Activated T-helper 9 cell treated with anti-CD3 and anti-CD28 coated beads, Interleukin-2, amount 50 U/mL, for 16 hours (primary cell): ENCODE measurements around the gene LGR5.
"Not testable (repeated sequence)": the region's sequence is repeated elsewhere in the genome, so short reads cannot be mapped to it uniquely, and the experiment has no call there.

Experiments
- DNase-seq: peaks from one replicate; pipeline ENCODE4 v3.0.0-alpha.2; 2020; ENCODE audit warnings: low read depth

The LGR5 gene

GRCh38 chr12:71474791-71475190, 35.2 kb downstream of the LGR5 start:
- no peak for DNase-seq

- DNase-seq: no peak
Measured at GRCh38 chr12:71475280-71475679, 35.7 kb downstream of the LGR5 start.

GRCh38 chr12:71476513-71476912, 36.9 kb downstream of the LGR5 start:
- DNase-seq: no peak

- no peak for DNase-seq
Measured at GRCh38 chr12:71477609-71478008, 38.0 kb downstream of the LGR5 start.

- DNase-seq: no peak
Measured at GRCh38 chr12:71478270-71478669, 38.7 kb downstream of the LGR5 start.

GRCh38 chr12:71484272-71484905, 44.8 kb downstream of the LGR5 start:
- no peak for DNase-seq

- DNase-seq: not testable (repeated sequence)
Measured at GRCh38 chr12:71490844-71491243, 51.2 kb downstream of the LGR5 start.

GRCh38 chr12:71492604-71493003, 53.0 kb downstream of the LGR5 start:
- no peak for DNase-seq

- no peak for DNase-seq
Measured at GRCh38 chr12:71499834-71500233, 60.2 kb downstream of the LGR5 start.

GRCh38 chr12:71503579-71504391, 64.2 kb downstream of the LGR5 start:
- no peak for DNase-seq

GRCh38 chr12:71504476-71504875, 64.9 kb downstream of the LGR5 start:
- no peak for DNase-seq

- DNase-seq: no peak
Measured at GRCh38 chr12:71509705-71510104, 70.1 kb downstream of the LGR5 start.

- DNase-seq: no peak
Measured at GRCh38 chr12:71517145-71517846, 77.7 kb downstream of the LGR5 start.

- DNase-seq: no peak
Measured at GRCh38 chr12:71521125-71521524, 81.5 kb downstream of the LGR5 start.

- DNase-seq: no peak
Measured at GRCh38 chr12:71524626-71525025, 85.0 kb downstream of the LGR5 start.

- no peak for DNase-seq
Measured at GRCh38 chr12:71533703-71534102, 94.1 kb downstream of the LGR5 start.

- DNase-seq: no peak
Measured at GRCh38 chr12:71536279-71536938, 96.8 kb downstream of the LGR5 start.

- no peak for DNase-seq
Measured at GRCh38 chr12:71536939-71537622, 97.5 kb downstream of the LGR5 start.

GRCh38 chr12:71538807-71539206, 99.2 kb downstream of the LGR5 start:
- no peak for DNase-seq

GRCh38 chr12:71541583-71541982, 102.0 kb downstream of the LGR5 start:
- DNase-seq: no peak

GRCh38 chr12:71546322-71546861, 106.8 kb downstream of the LGR5 start:
- no peak for DNase-seq

- no peak for DNase-seq
Measured at GRCh38 chr12:71548893-71549292, 109.3 kb downstream of the LGR5 start.
